Astrocyte (in vitro differentiated cells and primary cell): ENCODE data around the gene EXOC3.

Experiments used
- CTCF ChIP-seq: IDR thresholded peaks from 2 replicates; pipeline ENCODE4 v1.5.1; 2011; ENCODE audit warnings: low read depth, mild to moderate bottlenecking, inconsistent platforms, low read length, moderate library complexity; ENCODE audit not compliant: insufficient read depth
- EZH2 ChIP-seq: IDR thresholded peaks from 2 replicates; pipeline ENCODE4 v1.6.1; 2012; ENCODE audit warnings: mild to moderate bottlenecking, low read length, inconsistent platforms; ENCODE audit not compliant: insufficient read depth

GRCh38 chr5:465591-466403 lies 22.8 kb downstream of the EXOC3 start:
- TF ChIP-seq CTCF (no peak), EZH2 (no peak)
